Ascending aorta (tissue), 2 donors: ENCODE results near the gene STAG2. TPM values are rescaled to one million over a fixed set of nuclear protein-coding genes. Genes with fewer than 3 reads are reported as not detected.

ENCODE experiments used
- DNase-seq, 2 donors: peaks; one replicate each; pipeline ENCODE4 v3.0.0-alpha.2; 2019; ENCODE audit warnings: low spot score in 2 of 2
- H3K27ac ChIP-seq, 2 donors: fragments of 200-600 bp; sonication (generic); one replicate each; pipeline ENCODE4 v1.5.1; 2016 to 2017; ENCODE audit warnings: mild to moderate bottlenecking in 1 of 2
- H3K27me3 ChIP-seq: fragments of 200-600 bp; sonication (generic); one replicate; pipeline ENCODE4 v1.5.1; 2017
- H3K36me3 ChIP-seq, 2 donors: fragments of 200-600 bp; sonication (generic); one replicate each; pipeline ENCODE4 v1.5.1; 2016
- H3K4me1 ChIP-seq, 2 donors: fragments of 200-600 bp; sonication (generic); one replicate each; pipeline ENCODE4 v1.5.1; 2016 to 2017; ENCODE audit warnings: mild to moderate bottlenecking in 1 of 2
- H3K4me3 ChIP-seq, 2 donors: fragments of 200-600 bp; sonication (generic); one replicate each; pipeline ENCODE4 v1.5.1; 2016 to 2017; ENCODE audit warnings: mild to moderate bottlenecking in 1 of 2
- H3K9me3 ChIP-seq, 2 donors: fragments of 200-600 bp; sonication (generic); one replicate each; pipeline ENCODE4 v1.5.1; 2016
- intact Hi-C: fragments of 100-400 bp; cut with DNase I; formaldehyde crosslinking; loops from one replicate; pipeline ENCODE4 v1.15.1; 2023
- total RNA-seq: library from RNA; depleted of rRNA; stranded (reverse); fragments of >200 nt; gene quantifications from one replicate; pipeline ENCODE4 v1.1.0, GENCODE V29; 2016
- TF ChIP-seq, protein P1 (sequence below), 3 experiments: fragments of 200-600 bp in 2 of 3; fragments of 450-650 bp in 1 of 3; sonication (generic) in 2 of 3; IDR thresholded peaks; one replicate each; pipeline ENCODE4 v1.5.1; 2016 to 2019; ENCODE audit warnings: antibody characterized with exemption in 3 of 3, mild to moderate bottlenecking in 1 of 3, moderate library complexity in 1 of 3

STAG2 gene
- total RNA-seq, 1 donor from 2014 or later, result 22.7 TPM

DNA sequence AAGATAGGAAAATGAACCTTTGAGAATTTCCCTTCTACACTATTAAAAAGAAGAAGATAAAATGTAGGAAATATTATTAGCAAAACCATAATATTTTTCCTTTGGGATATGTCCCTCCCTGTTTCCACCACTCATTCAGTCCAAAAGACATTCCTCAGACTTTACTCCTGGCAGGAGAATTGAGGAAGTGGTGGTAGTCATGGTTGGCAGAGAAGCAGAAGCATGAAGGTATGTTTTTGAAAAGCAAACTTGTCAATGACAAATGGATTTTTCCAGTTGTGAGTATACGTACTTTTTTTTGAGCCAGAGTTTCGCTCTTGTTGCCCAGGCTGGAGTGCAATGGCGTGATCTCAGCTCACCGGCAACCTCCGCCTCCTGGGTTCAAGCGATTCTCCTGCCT is 13.7 kb downstream of the STAG2 start:
- Histone ChIP-seq H3K4me1 (peaks cover 0 to 19% of the 10 kb centered on the region in 2 donors), H3K9me3 (no peaks in the 10 kb centered on the region), H3K27ac (peak overlapping the region; percentile 71 to 72), H3K36me3 (no peaks in the 10 kb centered on the region), H3K4me3 (peak overlapping the region; percentile 8 to 18), H3K27me3 (no peaks in the 10 kb centered on the region)
- intact Hi-C loops, result loop anchor here (5.0 kb wide), 1 partner anchor 118 kb away; no protein-coding TSS in a partner anchor
- TF ChIP-seq, protein P1, sequence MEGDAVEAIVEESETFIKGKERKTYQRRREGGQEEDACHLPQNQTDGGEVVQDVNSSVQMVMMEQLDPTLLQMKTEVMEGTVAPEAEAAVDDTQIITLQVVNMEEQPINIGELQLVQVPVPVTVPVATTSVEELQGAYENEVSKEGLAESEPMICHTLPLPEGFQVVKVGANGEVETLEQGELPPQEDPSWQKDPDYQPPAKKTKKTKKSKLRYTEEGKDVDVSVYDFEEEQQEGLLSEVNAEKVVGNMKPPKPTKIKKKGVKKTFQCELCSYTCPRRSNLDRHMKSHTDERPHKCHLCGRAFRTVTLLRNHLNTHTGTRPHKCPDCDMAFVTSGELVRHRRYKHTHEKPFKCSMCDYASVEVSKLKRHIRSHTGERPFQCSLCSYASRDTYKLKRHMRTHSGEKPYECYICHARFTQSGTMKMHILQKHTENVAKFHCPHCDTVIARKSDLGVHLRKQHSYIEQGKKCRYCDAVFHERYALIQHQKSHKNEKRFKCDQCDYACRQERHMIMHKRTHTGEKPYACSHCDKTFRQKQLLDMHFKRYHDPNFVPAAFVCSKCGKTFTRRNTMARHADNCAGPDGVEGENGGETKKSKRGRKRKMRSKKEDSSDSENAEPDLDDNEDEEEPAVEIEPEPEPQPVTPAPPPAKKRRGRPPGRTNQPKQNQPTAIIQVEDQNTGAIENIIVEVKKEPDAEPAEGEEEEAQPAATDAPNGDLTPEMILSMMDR (IDR thresholded peaks at IDR 0.05), result no peak
- no peak for DNase-seq

DNA sequence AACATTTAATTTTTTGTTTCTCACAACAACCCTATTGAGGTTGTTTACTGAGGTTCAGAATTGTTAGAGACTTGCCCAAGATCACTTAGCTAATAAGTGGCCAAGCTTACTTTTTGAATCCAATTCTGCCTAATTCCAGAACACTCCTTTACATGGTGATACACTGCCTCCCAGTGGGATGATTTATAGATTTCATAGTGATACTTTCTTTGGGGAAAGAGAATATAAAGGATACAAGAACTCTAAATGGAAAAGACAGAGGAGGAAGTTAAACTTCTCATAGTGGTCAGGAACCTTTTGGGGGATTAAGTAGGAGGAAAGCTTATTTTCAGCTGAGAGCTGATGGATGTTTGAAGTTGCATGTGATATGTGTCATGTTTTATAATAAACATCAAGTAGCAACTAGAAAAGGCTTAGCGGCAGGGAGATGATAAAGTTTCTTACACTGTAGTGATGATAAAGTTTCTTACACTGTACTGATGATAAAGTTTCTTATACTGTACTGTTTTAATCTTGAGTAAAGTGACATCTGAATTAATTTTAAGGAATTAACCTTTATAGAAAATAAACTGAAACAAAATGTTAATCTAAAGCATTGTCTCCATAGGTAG is 15.3 kb downstream of the STAG2 start:
- TF ChIP-seq, protein P1 (IDR thresholded peaks at IDR 0.05), result peak in 2 of 3 experiments; percentile 11 to 25
- H3K27me3 ChIP-seq, result no peaks in the 10 kb centered on the region
- no peak overlapping the region for H3K4me3 ChIP-seq
- H3K9me3 ChIP-seq, result no peaks in the 10 kb centered on the region
- H3K4me1 ChIP-seq, result peaks cover 0 to 21% of the 10 kb centered on the region in 2 donors
- H3K27ac ChIP-seq, result no peak overlapping the region
- intact Hi-C loops, result loop anchor here (1.0 to 5.0 kb wide), 2 partner anchors 17 to 120 kb away; no protein-coding TSS in a partner anchor
- DNase-seq, result no peak
- H3K36me3 ChIP-seq, result no peaks in the 10 kb centered on the region

DNA sequence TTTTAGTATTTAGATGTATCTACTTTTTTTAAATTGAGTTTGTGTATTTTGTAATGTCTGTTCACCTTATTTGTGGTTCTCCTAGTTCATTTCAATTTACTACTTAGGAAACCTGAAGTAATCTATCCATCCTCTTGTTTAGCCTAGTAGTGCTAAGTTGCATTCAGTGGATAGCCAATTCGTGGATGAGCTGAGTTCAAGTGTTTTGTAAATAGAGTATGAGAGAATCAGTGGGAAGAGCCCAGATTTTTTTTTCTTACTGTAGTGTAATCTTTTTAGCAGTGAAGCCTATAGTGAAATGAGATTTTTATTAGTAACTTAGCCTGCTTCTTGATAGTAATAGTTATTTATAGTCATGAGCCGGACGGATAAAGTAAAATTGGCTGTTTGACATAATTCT is 21.7 kb downstream of the STAG2 start:
- H3K9me3 ChIP-seq, result no peaks in the 10 kb centered on the region
- H3K4me3 ChIP-seq, result no peak overlapping the region
- intact Hi-C loops, result no loop called here
- DNase-seq, result no peak
- peaks cover 0 to 5% of the 10 kb centered on the region in 2 donors for H3K4me1 ChIP-seq
- no peaks in the 10 kb centered on the region for H3K27me3 ChIP-seq
- no peak overlapping the region for H3K27ac ChIP-seq
- H3K36me3 ChIP-seq, result no peaks in the 10 kb centered on the region
- TF ChIP-seq, protein P1 (IDR thresholded peaks at IDR 0.05), result no peak

DNA sequence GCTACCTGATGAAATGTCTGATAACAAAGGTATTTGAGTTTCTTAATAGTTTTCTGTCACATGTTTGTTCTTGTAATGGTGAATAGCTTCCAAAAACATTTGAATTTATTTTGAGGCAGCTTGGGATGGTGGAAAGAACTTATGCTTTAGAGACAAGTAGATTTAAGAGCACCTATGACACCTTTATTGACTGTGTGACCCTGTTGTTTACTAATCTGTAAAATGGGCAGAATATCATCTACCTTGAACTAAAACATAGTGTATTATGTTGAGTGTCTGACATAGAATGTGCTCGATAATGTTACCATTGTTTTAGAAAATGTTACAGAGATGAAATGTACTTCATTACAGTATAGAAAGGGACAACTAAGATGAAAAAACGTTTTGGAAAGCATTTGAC is 24.9 kb downstream of the STAG2 start:
- no peaks in the 10 kb centered on the region for H3K9me3 ChIP-seq
- DNase-seq, result no peak
- TF ChIP-seq, protein P1 (IDR thresholded peaks at IDR 0.05), result no peak
- intact Hi-C loops, result no loop called here
- no peaks in the 10 kb centered on the region for H3K27me3 ChIP-seq
- peaks cover 0 to 2% of the 10 kb centered on the region in 2 donors for H3K4me1 ChIP-seq
- H3K36me3 ChIP-seq, result no peaks in the 10 kb centered on the region
- H3K4me3 ChIP-seq, result no peak overlapping the region
- H3K27ac ChIP-seq, result no peak overlapping the region

DNA sequence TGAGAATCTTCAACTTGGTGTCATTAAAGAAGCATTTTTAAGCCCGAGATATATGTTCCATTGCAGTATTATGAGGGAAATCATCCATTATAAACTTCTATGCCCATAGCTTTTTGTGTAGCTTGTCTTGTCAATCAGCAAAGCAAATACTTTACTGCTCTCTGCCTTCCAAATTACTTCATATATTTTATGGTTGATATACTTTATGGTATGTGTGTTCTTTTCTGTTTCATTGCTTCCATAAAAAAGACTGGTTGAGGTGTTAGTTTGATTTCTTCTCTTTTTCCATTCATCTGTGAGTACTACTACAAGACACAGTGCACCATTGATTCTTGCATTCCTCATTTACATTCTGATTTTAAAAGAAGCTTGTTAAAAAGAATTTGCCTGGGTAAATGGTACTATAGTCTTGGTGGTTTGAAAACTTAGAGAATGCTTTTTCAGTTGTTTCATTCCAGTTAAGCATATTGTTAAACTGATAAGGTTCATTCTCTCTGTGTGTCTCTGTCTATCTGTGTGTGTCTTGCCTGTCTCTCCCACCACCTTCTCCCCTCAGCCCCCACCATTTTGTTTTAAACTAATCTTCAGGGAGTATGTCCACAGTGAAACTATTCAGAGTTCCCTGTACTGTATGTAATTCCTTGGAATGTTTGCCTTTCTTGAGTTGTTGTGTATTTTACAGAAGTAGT is 27.1 kb downstream of the STAG2 start:
- no peak for DNase-seq
- intact Hi-C loops, result no loop called here
- no peaks in the 10 kb centered on the region for H3K9me3 ChIP-seq
- TF ChIP-seq, protein P1 (IDR thresholded peaks at IDR 0.05), result no peak
- H3K27ac ChIP-seq, result no peak overlapping the region
- H3K4me3 ChIP-seq, result no peak overlapping the region
- H3K36me3 ChIP-seq, result no peaks in the 10 kb centered on the region
- H3K27me3 ChIP-seq, result no peaks in the 10 kb centered on the region
- H3K4me1 ChIP-seq, result peaks cover 0 to 2% of the 10 kb centered on the region in 2 donors
